HL-60/S4 treated with retinoic acid at 250 ng/mL for 4 days and 3 days (cell line): Measurements from ENCODE around the gene CD247.

Experiments used
- in situ Hi-C: fragments of 300-500 bp; cut with MboI; formaldehyde crosslinking; loops from 2 replicates; pipeline ENCODE4 v1.7.0; 2022; ENCODE audit warnings: low sequenced_read_pairs

The CD247 gene

GRCh38 chr1:167515893-167516321, 2.4 kb downstream of the CD247 start:
- in situ Hi-C loops, result no loop called here

GRCh38 chr1:167515461-167515860, 2.9 kb downstream of the CD247 start:
- in situ Hi-C loops, result no loop called here

- in situ Hi-C loops, result no loop called here
Measured at GRCh38 chr1:167514288-167514687, 4.0 kb downstream of the CD247 start.

GRCh38 chr1:167512046-167512654, 6.2 kb downstream of the CD247 start:
- in situ Hi-C loops, result no loop called here

- in situ Hi-C loops, result no loop called here
Measured at GRCh38 chr1:167511374-167511986, 6.8 kb downstream of the CD247 start.

- in situ Hi-C loops, result no loop called here
Measured at GRCh38 chr1:167510881-167511280, 7.4 kb downstream of the CD247 start.

- in situ Hi-C loops, result no loop called here
Measured at GRCh38 chr1:167510244-167510643, 8.1 kb downstream of the CD247 start.

GRCh38 chr1:167509587-167509986, 8.7 kb downstream of the CD247 start:
- in situ Hi-C loops, result no loop called here

- in situ Hi-C loops, result no loop called here
Measured at GRCh38 chr1:167507719-167508118, 10.6 kb downstream of the CD247 start.

- in situ Hi-C loops, result no loop called here
Measured at GRCh38 chr1:167504467-167504827, 13.9 kb downstream of the CD247 start.

GRCh38 chr1:167503626-167504466, 14.5 kb downstream of the CD247 start:
- in situ Hi-C loops, result no loop called here

- in situ Hi-C loops, result no loop called here
Measured at GRCh38 chr1:167502719-167503462, 15.4 kb downstream of the CD247 start.

- in situ Hi-C loops, result no loop called here
Measured at GRCh38 chr1:167502192-167502551, 16.2 kb downstream of the CD247 start.

GRCh38 chr1:167501515-167502191, 16.7 kb downstream of the CD247 start:
- in situ Hi-C loops, result no loop called here

- in situ Hi-C loops, result no loop called here
Measured at GRCh38 chr1:167500283-167500860, 18.0 kb downstream of the CD247 start.

- in situ Hi-C loops, result no loop called here
Measured at GRCh38 chr1:167499664-167500101, 18.6 kb downstream of the CD247 start.

- in situ Hi-C loops, result no loop called here
Measured at GRCh38 chr1:167499106-167499505, 19.2 kb downstream of the CD247 start.

GRCh38 chr1:167496797-167497619, 21.3 kb downstream of the CD247 start:
- in situ Hi-C loops, result no loop called here

GRCh38 chr1:167493372-167493771, 25.0 kb downstream of the CD247 start:
- in situ Hi-C loops, result no loop called here
